ENCODE data around the gene PTPN18. TPM values are rescaled to one million over a fixed set of nuclear protein-coding genes. Genes with fewer than 3 reads are reported as not detected.

PTPN18 gene
- total RNA-seq, 1 experiment from 2014 or later: 15.7 TPM

DNA sequence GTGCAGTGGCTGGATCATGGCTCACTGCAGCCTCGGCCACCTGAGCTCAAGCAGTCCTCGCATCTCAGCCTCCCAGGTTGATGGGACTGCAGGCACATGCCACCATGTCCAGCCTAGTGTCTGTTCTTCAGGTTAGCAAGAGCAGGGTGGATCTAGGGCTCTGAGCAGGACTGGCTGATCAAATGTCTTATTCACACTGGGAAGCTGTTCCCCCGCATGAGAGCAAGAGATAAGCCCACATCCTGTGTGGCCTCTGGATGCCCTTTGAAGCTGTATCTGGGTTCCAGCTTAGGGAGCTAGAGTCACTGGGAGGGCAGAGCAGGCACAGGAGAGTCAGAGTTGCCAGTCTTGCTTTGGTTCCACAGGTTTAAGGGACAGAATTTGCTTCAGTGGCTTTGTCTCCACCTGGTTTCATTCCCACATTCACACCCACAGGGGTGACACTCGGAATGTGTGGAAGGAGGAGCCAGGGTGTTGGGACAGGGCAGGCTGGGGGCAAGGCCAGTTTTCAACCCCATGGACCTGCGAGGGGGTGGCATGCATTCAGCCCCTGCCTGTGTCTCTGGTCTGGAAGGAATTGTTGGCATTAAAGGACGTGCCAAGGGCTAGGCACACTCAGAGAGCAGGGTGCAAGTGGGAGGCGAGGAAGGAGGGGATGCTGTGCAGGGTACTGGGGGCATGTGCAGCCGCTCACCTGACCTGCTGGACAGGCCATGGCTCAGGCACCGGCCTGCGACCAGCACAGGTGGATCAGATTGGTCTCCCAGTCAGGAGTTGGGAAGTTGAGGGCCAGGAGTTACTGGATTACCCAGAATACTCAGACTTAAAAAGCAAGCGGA lies 24.5 kb downstream of the PTPN18 start:
- CTCF ChIA-PET: no interaction called here
- TF ChIP-seq ZNF121 (CRISPR knock-in tag; IDR thresholded peaks at IDR 0.05): no peak
- no peak for TF ChIP-seq ZNF219 (CRISPR knock-in tag; IDR thresholded peaks at IDR 0.05; ENCODE audit: borderline replicate concordance)
- TF ChIP-seq SOX15 (CRISPR knock-in tag; IDR thresholded peaks at IDR 0.05): no peak
- no peak for TF ChIP-seq ATF3 (CRISPR knock-in tag; conservative IDR thresholded peaks at IDR 0.05)
- no peak for TF ChIP-seq E2F4 (CRISPR knock-in tag; IDR thresholded peaks at IDR 0.05; ENCODE audit: borderline replicate concordance, low read depth)
- TF ChIP-seq TP53 (CRISPR knock-in tag; IDR thresholded peaks at IDR 0.05): no peak
- no peak for TF ChIP-seq SMAD4 (CRISPR knock-in tag; IDR thresholded peaks at IDR 0.05)
- no peak for TF ChIP-seq ZNF512 (CRISPR knock-in tag; IDR thresholded peaks at IDR 0.05; ENCODE audit: borderline replicate concordance)
- TF ChIP-seq MXD4 (CRISPR knock-in tag; IDR thresholded peaks at IDR 0.05; ENCODE audit: borderline replicate concordance): no peak
- TF ChIP-seq ZNF138 (CRISPR knock-in tag; conservative IDR thresholded peaks at IDR 0.05): no peak
- TF ChIP-seq ZNF671 (CRISPR knock-in tag; IDR thresholded peaks at IDR 0.05): no peak
- TF ChIP-seq TCF7 (CRISPR knock-in tag; IDR thresholded peaks at IDR 0.05; ENCODE audit: low read depth): no peak
- TF ChIP-seq ZBTB21 (CRISPR knock-in tag; IDR thresholded peaks at IDR 0.05; ENCODE audit: borderline replicate concordance): no peak
- TF ChIP-seq USF1 (CRISPR knock-in tag; IDR thresholded peaks at IDR 0.05): no peak
- TF ChIP-seq ZSCAN18 (CRISPR knock-in tag; IDR thresholded peaks at IDR 0.05): no peak
- H3K4me3 Mint-ChIP-seq: no peak overlapping the region
- peaks cover 5% of the 10 kb centered on the region; the same call in 1 of the 2 replicates for H3K9me3 Mint-ChIP-seq
- no peak overlapping the region for H3K27ac Mint-ChIP-seq
- peaks cover 5% of the 10 kb centered on the region for H3K36me3 Mint-ChIP-seq
- no peak for DNase-seq (ENCODE audit: low spot score)
- ATAC-seq: no peak
- peaks cover 3% of the 10 kb centered on the region; the same call in 1 of the 2 replicates for H3K4me1 Mint-ChIP-seq
- POLR2A ChIA-PET: no interaction called here
- peaks cover 7% of the 10 kb centered on the region for H3K27me3 Mint-ChIP-seq (ENCODE audit: low read depth)

GRCh38 chr2:130381145-130381544 lies 25.3 kb downstream of the PTPN18 start:
- CTCF ChIA-PET: interaction anchor here (1.0 to 1.1 kb wide), 2 partner anchors 8 to 10 kb away, joined by 3 read pairs; no protein-coding TSS in a partner anchor
- H3K27ac Mint-ChIP-seq: no peak overlapping the region

More at GRCh38 chr2:130381145-130381544, 25.3 kb downstream of the PTPN18 start:
- ATAC-seq (no peak), DNase-seq (ENCODE audit: low spot score) (no peak)
- peaks cover 3% of the 10 kb centered on the region; the same call in 1 of the 2 replicates for H3K4me1 Mint-ChIP-seq
- H3K4me3 Mint-ChIP-seq: no peak overlapping the region
- H3K36me3 Mint-ChIP-seq: peaks cover under 1% of the 10 kb centered on the region
- TF ChIP-seq, protein P1, sequence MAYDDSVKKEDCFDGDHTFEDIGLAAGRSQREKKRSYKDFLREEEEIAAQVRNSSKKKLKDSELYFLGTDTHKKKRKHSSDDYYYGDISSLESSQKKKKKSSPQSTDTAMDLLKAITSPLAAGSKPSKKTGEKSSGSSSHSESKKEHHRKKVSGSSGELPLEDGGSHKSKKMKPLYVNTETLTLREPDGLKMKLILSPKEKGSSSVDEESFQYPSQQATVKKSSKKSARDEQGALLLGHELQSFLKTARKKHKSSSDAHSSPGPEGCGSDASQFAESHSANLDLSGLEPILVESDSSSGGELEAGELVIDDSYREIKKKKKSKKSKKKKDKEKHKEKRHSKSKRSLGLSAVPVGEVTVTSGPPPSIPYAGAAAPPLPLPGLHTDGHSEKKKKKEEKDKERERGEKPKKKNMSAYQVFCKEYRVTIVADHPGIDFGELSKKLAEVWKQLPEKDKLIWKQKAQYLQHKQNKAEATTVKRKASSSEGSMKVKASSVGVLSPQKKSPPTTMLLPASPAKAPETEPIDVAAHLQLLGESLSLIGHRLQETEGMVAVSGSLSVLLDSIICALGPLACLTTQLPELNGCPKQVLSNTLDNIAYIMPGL (CRISPR knock-in tag; IDR thresholded peaks at IDR 0.05): no peak
- TF ChIP-seq ZMAT4 (CRISPR knock-in tag; IDR thresholded peaks at IDR 0.05) (no peak), CREM (CRISPR knock-in tag; IDR thresholded peaks at IDR 0.05) (no peak), TP53 (CRISPR knock-in tag; IDR thresholded peaks at IDR 0.05) (no peak), NR1H2 (CRISPR knock-in tag; IDR thresholded peaks at IDR 0.05) (no peak), ESRRA (CRISPR knock-in tag; IDR thresholded peaks at IDR 0.05; ENCODE audit: borderline replicate concordance) (no peak), PRRX2 (CRISPR knock-in tag; IDR thresholded peaks at IDR 0.05) (no peak), JAZF1 (CRISPR knock-in tag; IDR thresholded peaks at IDR 0.05) (no peak)
- POLR2A ChIA-PET: no interaction called here
- H3K27me3 Mint-ChIP-seq (ENCODE audit: low read depth): peaks cover 7% of the 10 kb centered on the region
- peaks cover 5% of the 10 kb centered on the region; the same call in 1 of the 2 replicates for H3K9me3 Mint-ChIP-seq
